ENCODE measurements around the gene TACC2.
"Not testable (repeated sequence)": the region's sequence is repeated elsewhere in the genome, so short reads cannot be mapped to it uniquely, and the experiment has no call there.

The TACC2 gene

GRCh38 chr10:122013311-122013780 lies 24.4 kb downstream of the TACC2 start:
- H4K20me1 ChIP-seq (ENCODE audit: insufficient read depth, low read length), result no peaks in the 10 kb centered on the region
- H3K9me2 ChIP-seq (ENCODE audit: low read depth, low read length), result no peaks in the 10 kb centered on the region
- no peaks in the 10 kb centered on the region for H3K36me3 ChIP-seq (ENCODE audit: insufficient read depth, low read length)
- no peaks in the 10 kb centered on the region for H3K4me1 ChIP-seq (ENCODE audit: insufficient read depth, low read length, severe bottlenecking)
- no peaks in the 10 kb centered on the region for H3K9me3 ChIP-seq (ENCODE audit: low read length)
- no peak overlapping the region for H3K4me2 ChIP-seq (ENCODE audit: low read length)
- no peak overlapping the region for H3K9ac ChIP-seq (ENCODE audit: low read length)
- H2AFZ ChIP-seq (ENCODE audit: low read length), result no peak overlapping the region
- TF ChIP-seq, protein P1, sequence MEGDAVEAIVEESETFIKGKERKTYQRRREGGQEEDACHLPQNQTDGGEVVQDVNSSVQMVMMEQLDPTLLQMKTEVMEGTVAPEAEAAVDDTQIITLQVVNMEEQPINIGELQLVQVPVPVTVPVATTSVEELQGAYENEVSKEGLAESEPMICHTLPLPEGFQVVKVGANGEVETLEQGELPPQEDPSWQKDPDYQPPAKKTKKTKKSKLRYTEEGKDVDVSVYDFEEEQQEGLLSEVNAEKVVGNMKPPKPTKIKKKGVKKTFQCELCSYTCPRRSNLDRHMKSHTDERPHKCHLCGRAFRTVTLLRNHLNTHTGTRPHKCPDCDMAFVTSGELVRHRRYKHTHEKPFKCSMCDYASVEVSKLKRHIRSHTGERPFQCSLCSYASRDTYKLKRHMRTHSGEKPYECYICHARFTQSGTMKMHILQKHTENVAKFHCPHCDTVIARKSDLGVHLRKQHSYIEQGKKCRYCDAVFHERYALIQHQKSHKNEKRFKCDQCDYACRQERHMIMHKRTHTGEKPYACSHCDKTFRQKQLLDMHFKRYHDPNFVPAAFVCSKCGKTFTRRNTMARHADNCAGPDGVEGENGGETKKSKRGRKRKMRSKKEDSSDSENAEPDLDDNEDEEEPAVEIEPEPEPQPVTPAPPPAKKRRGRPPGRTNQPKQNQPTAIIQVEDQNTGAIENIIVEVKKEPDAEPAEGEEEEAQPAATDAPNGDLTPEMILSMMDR (IDR thresholded peaks at IDR 0.05; ENCODE audit: low read length), result no peak
- no peak for TF ChIP-seq EZH2 (IDR thresholded peaks at IDR 0.05; ENCODE audit: borderline replicate concordance, low read length)
- H3K27me3 ChIP-seq (ENCODE audit: insufficient read depth, low read length), result peaks cover 5% of the 10 kb centered on the region; the same call in 1 of the 2 replicates
- no peak overlapping the region for H3K27ac ChIP-seq (ENCODE audit: low read depth, low read length, poor library complexity, severe bottlenecking)
- H3K79me2 ChIP-seq (ENCODE audit: insufficient read depth, low read length), result no peaks in the 10 kb centered on the region
- H3F3A ChIP-seq (ENCODE audit: insufficient read depth, low read length), result no peaks in the 10 kb centered on the region
- no peak overlapping the region for H3K4me3 ChIP-seq (ENCODE audit: low read depth, low read length, poor library complexity, severe bottlenecking)

- Histone ChIP-seq H3K36me3 (ENCODE audit: insufficient read depth, low read length) (no peaks in the 10 kb centered on the region), H3K9me3 (ENCODE audit: low read length) (no peaks in the 10 kb centered on the region), H3K27ac (ENCODE audit: low read depth, low read length, poor library complexity, severe bottlenecking) (no peak overlapping the region), H3K4me1 (ENCODE audit: insufficient read depth, low read length, severe bottlenecking) (no peaks in the 10 kb centered on the region), H3K79me2 (ENCODE audit: insufficient read depth, low read length) (no peaks in the 10 kb centered on the region), H3K4me3 (ENCODE audit: low read depth, low read length, poor library complexity, severe bottlenecking) (no peak overlapping the region), H3K27me3 (ENCODE audit: insufficient read depth, low read length) (peaks cover 10% of the 10 kb centered on the region), H3K9me2 (ENCODE audit: low read depth, low read length) (no peaks in the 10 kb centered on the region), H3F3A (ENCODE audit: insufficient read depth, low read length) (no peaks in the 10 kb centered on the region), H3K9ac (ENCODE audit: low read length) (no peak overlapping the region), H3K4me2 (ENCODE audit: low read length) (no peak overlapping the region), H2AFZ (ENCODE audit: low read length) (no peak overlapping the region), H4K20me1 (ENCODE audit: insufficient read depth, low read length) (no peaks in the 10 kb centered on the region)
- no peak for TF ChIP-seq EZH2 (IDR thresholded peaks at IDR 0.05; ENCODE audit: borderline replicate concordance, low read length)
- TF ChIP-seq, protein P1 (IDR thresholded peaks at IDR 0.05; ENCODE audit: low read length), result no peak
These were observed 25.8 kb downstream of the TACC2 start for GRCh38 chr10:122014652-122015248.

DNA sequence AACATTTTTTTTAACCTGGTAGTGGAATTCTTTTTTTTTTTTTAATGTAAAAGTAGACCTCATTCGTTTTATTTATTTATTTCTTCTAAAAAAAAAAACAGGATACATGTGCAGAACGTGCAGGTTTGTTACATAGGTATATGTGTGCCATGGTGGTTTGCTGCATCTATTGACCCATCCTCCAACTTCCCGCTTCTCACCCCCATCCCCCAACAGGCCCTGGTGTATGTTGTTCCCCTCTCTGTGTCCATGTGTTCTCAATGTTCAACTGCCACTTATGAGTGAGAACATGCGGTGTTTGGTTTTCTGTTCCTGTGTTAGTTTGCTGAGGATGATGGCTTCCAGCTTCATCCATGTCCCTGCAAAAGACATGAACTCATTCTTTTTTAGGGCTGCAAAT lies 29.0 kb downstream of the TACC2 start:
- not testable (repeated sequence) for H3F3A ChIP-seq (ENCODE audit: insufficient read depth, low read length); H4K20me1 ChIP-seq (ENCODE audit: insufficient read depth, low read length); H3K27me3 ChIP-seq (ENCODE audit: insufficient read depth, low read length); H3K79me2 ChIP-seq (ENCODE audit: insufficient read depth, low read length); H3K36me3 ChIP-seq (ENCODE audit: insufficient read depth, low read length); H3K27ac ChIP-seq (ENCODE audit: low read depth, low read length, poor library complexity, severe bottlenecking); H3K4me1 ChIP-seq (ENCODE audit: insufficient read depth, low read length, severe bottlenecking); H3K9me2 ChIP-seq (ENCODE audit: low read depth, low read length); H3K9ac ChIP-seq (ENCODE audit: low read length); H3K4me2 ChIP-seq (ENCODE audit: low read length); H3K9me3 ChIP-seq (ENCODE audit: low read length); H2AFZ ChIP-seq (ENCODE audit: low read length); H3K4me3 ChIP-seq (ENCODE audit: low read depth, low read length, poor library complexity, severe bottlenecking)

DNA sequence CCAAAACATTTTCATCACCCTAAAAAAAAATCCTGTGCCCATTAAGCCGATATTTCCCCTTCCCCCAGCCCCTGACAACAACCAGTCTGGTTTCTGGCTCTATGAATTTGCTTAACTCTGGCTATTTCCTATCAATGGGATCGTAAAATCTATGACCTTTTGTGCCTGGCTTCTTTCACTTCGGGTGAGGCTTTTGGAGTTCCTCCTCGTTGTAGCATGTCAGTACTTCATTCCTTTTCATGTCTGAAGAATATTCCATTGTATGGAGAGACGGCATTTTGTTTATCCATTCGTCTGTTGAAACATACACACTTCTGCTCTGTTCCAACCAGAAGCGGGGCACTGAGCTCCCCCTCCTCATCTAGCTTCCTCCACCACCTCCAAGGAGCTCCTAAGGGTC lies 29.5 kb downstream of the TACC2 start:
- no peaks in the 10 kb centered on the region for H3K4me1 ChIP-seq (ENCODE audit: insufficient read depth, low read length, severe bottlenecking)
- H2AFZ ChIP-seq (ENCODE audit: low read length), result no peak overlapping the region
- no peaks in the 10 kb centered on the region for H3K9me3 ChIP-seq (ENCODE audit: low read length)
- H3K36me3 ChIP-seq (ENCODE audit: insufficient read depth, low read length), result no peaks in the 10 kb centered on the region
- H3K4me2 ChIP-seq (ENCODE audit: low read length), result no peak overlapping the region
- TF ChIP-seq EZH2 (IDR thresholded peaks at IDR 0.05; ENCODE audit: borderline replicate concordance, low read length), result no peak
- TF ChIP-seq, protein P1 (IDR thresholded peaks at IDR 0.05; ENCODE audit: low read length), result no peak
- H3K9ac ChIP-seq (ENCODE audit: low read length), result no peak overlapping the region
- H3K27ac ChIP-seq (ENCODE audit: low read depth, low read length, poor library complexity, severe bottlenecking), result no peak overlapping the region
- H3K79me2 ChIP-seq (ENCODE audit: insufficient read depth, low read length), result no peaks in the 10 kb centered on the region
- H3K4me3 ChIP-seq (ENCODE audit: low read depth, low read length, poor library complexity, severe bottlenecking), result no peak overlapping the region
- H3K27me3 ChIP-seq (ENCODE audit: insufficient read depth, low read length), result peaks cover 6% of the 10 kb centered on the region
- H3K9me2 ChIP-seq (ENCODE audit: low read depth, low read length), result no peaks in the 10 kb centered on the region
- no peaks in the 10 kb centered on the region for H4K20me1 ChIP-seq (ENCODE audit: insufficient read depth, low read length)
- H3F3A ChIP-seq (ENCODE audit: insufficient read depth, low read length), result no peaks in the 10 kb centered on the region
